GM12892 (cell line): ENCODE results near the gene ZDHHC12.

Experiments used
- POLR2A ChIP-seq: IDR thresholded peaks from 2 replicates; pipeline ENCODE4 v1.6.1; 2011; ENCODE audit warnings: low read depth, low read length, control low read depth
- TAF1 ChIP-seq: IDR thresholded peaks from 2 replicates; pipeline ENCODE4 v1.6.1; 2011; ENCODE audit warnings: low read depth, mild to moderate bottlenecking, control low read depth, low read length, borderline replicate concordance

DNA sequence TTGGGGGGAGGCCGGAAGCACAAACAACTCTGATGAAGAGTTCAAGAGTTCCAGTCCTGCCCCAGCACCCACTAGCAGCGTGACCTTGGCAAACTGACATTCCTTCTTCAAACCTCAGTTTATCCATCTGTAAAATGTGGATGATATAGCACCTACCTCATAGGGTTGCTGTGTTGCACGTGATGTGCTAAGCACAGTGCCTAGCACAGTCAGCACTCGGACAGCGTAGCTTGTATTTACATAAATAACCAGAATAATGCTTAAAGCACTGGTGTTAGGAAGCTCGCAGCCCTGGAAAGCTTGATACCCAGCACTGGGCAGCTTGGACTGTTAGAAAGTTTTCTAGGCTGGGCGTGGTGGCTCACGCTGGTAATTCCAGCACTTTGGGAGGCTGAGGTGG, 16.5 kb downstream of the ZDHHC12 start:
- TF ChIP-seq POLR2A, result no peak
- TF ChIP-seq TAF1, result no peak
